Activated T-helper 1 cell treated with anti-CD3 and anti-CD28 coated beads, Interleukin-12 subunit alpha, Interleukin-12 subunit beta, Interleukin-2, Interleukin-4 antibody, amounts not matched to agents 30 ng/mL and 10 ng/mL and 1 ng/mL, durations not matched to agents 14 hours and 24 hours and 36 hours (primary cell): ENCODE results near the gene WNT1. TPM values are rescaled to one million over a fixed set of nuclear protein-coding genes. Genes with fewer than 3 reads are reported as not detected.

Experiments used
- DNase-seq: peaks from one replicate; pipeline ENCODE4 v3.0.0; 2021; ENCODE audit warnings: low spot score
- H3K27ac Mint-ChIP-seq: one replicate; pipeline ENCODE4 v1.8.0; 2021; ENCODE audit warnings: mild to moderate bottlenecking, mixed read lengths
- H3K27me3 Mint-ChIP-seq: one replicate; pipeline ENCODE4 v1.8.0; 2022; ENCODE audit warnings: mild to moderate bottlenecking, moderate library complexity, mixed read lengths; ENCODE audit not compliant: insufficient read depth
- H3K36me3 Mint-ChIP-seq: one replicate; pipeline ENCODE4 v1.8.0; 2021; ENCODE audit warnings: low read depth, mixed read lengths
- H3K4me1 Mint-ChIP-seq: one replicate; pipeline ENCODE4 v1.8.0; 2021; ENCODE audit warnings: low read depth, mixed read lengths
- H3K4me3 Mint-ChIP-seq: one replicate; pipeline ENCODE4 v1.8.0; 2021; ENCODE audit warnings: mild to moderate bottlenecking, moderate library complexity, mixed read lengths
- H3K9me3 Mint-ChIP-seq: one replicate; pipeline ENCODE4 v1.8.0; 2021; ENCODE audit warnings: mixed read lengths
- intact Hi-C: fragments of 100-400 bp; cut with micrococcal nuclease; formaldehyde crosslinking; loops from one replicate; pipeline ENCODE4 v1.15.1; 2024
- total RNA-seq: library from RNA; stranded (reverse); gene quantifications from 2 replicates; pipeline ENCODE4 v1.2.3, GENCODE V29; 2022

The WNT1 gene
- total RNA-seq, 1 donor from 2014 or later = 0.21 TPM

DNA sequence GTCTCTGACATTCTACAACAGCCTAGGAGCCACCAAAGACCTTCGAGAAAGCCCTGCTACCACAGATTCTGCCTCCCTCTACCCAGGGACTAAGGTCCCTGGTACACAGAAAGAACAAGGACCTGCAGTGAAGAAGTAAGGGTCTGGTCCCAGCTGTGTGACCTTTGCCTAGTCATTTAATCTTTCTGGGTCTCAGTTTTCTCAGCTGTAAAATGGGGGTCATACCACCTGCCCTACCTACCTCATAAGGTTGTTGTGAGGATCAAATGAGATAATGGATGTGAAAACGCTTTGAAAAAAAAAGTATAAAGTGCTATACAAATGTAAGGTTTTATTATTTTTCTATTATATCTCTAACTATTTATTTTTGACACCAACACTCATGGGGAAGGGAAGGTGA lies 45.7 kb downstream of the WNT1 start:
- Mint-ChIP-seq H3K4me3 (no peak overlapping the region), H3K36me3 (peaks cover 49% of the 10 kb centered on the region), H3K9me3 (no peaks in the 10 kb centered on the region), H3K27ac (no peak overlapping the region), H3K4me1 (peaks cover 13% of the 10 kb centered on the region), H3K27me3 (no peaks in the 10 kb centered on the region)
- no peak for DNase-seq
- intact Hi-C loops = no loop called here

DNA sequence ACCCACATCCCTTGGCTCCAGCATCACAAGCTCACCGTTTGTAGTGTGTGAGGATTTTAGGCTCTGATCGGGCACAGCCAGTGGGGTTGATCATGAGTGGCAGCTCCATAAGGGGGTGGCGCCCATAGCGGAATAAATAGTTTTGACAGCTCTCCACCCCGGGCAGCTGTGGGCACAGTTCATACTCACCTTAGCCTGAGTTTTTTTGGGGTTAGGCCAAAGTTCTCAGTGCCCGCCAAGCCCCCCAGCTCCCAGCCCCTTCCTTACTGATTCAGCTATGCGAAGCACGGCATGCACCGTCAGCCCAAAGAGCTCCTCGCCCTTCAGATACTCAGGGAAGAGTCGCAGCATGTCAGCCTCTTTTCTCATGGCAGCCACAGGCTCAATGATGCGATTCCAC lies 46.4 kb downstream of the WNT1 start:
- H3K36me3 Mint-ChIP-seq = peaks cover 51% of the 10 kb centered on the region
- H3K4me1 Mint-ChIP-seq = peaks cover 5% of the 10 kb centered on the region
- no peaks in the 10 kb centered on the region for H3K27me3 Mint-ChIP-seq
- intact Hi-C loops = no loop called here
- H3K9me3 Mint-ChIP-seq = no peaks in the 10 kb centered on the region
- H3K4me3 Mint-ChIP-seq = no peak overlapping the region
- DNase-seq = no peak
- no peak overlapping the region for H3K27ac Mint-ChIP-seq

DNA sequence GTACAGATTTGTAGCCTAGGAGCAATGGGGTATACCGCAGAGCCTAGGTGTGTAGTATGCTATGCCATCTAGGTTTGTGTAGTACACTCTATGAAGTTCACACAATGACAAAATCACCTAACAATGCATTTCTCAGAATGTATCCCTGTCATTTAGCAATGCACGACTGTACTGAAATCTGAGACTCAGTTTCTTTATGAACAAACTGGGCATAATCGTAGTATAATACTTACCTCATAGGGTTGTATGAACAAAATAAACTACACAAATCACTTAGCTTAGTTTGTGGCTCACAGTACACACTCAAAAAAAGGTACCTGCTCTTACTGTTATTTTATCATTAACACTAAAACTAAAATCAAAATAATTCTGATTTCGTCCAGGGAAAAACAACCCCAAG lies 47.3 kb downstream of the WNT1 start:
- Mint-ChIP-seq H3K4me1 (no peaks in the 10 kb centered on the region), H3K4me3 (no peak overlapping the region), H3K27me3 (no peaks in the 10 kb centered on the region), H3K9me3 (no peaks in the 10 kb centered on the region), H3K36me3 (peaks cover 51% of the 10 kb centered on the region), H3K27ac (no peak overlapping the region)
- intact Hi-C loops = no loop called here
- DNase-seq = no peak

DNA sequence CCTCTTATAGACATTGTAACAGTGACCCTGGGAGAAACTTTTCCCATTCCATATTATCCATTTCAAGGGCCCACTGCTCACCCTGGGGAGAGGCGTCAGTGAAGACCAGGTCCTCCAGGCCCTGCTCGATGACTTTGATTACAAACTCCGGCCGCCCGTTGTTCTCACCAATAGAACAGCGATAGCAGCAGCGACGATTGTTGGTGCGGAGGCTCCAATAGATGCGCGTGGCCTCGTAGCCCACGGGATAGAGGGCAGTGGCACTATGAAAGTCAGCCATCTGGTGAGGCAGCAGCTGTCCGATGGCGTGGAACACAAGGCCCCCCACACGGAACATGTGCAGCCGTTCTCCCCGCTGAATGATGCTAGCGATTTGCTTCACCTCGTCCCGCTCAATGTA lies 48.0 kb downstream of the WNT1 start:
- Mint-ChIP-seq H3K27ac (no peak overlapping the region), H3K4me3 (no peak overlapping the region), H3K4me1 (no peaks in the 10 kb centered on the region), H3K27me3 (no peaks in the 10 kb centered on the region), H3K36me3 (peaks cover 47% of the 10 kb centered on the region), H3K9me3 (no peaks in the 10 kb centered on the region)
- no peak for DNase-seq
- intact Hi-C loops = no loop called here

DNA sequence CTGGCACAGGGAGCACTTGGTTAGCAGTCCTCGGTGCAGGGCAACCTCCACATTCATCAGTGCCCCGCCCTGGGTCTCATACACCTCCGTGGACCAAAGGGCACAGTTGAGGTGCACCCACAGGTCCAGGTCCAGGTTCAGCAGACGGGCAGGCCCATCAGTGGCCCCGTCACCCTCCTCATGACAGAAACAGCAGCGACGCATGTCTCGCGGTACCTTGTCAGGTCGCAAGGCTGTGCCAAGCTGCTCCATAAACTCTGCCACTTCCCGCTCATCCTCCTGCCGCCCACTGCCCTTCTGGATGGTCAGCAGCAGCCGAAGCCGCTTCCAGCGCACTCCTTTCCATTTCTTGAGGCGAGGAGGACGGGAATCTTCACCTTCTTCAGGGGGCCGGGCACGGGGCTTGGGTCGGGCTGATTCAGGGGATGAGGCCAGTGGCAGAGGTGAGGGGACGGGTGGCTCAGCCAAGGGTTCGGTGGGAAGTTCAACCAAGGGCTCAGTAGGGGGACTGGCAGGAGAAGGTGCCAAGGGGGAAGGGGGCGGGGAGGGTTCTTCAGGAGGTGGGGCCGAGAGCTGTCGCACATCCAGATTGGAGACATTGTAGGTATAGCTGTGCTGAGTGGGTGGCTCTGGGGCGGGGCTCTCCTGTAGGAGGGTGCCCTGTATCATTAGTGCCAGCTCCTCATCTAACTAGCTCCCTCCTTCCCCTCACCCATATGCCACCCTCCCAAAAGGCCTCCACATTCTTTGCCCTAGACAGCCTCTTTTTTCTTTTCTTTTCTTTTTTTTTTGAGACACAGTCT lies 48.8 kb downstream of the WNT1 start:
- intact Hi-C loops = no loop called here
- Mint-ChIP-seq H3K36me3 (peaks cover 44% of the 10 kb centered on the region), H3K27me3 (no peaks in the 10 kb centered on the region)

DNA sequence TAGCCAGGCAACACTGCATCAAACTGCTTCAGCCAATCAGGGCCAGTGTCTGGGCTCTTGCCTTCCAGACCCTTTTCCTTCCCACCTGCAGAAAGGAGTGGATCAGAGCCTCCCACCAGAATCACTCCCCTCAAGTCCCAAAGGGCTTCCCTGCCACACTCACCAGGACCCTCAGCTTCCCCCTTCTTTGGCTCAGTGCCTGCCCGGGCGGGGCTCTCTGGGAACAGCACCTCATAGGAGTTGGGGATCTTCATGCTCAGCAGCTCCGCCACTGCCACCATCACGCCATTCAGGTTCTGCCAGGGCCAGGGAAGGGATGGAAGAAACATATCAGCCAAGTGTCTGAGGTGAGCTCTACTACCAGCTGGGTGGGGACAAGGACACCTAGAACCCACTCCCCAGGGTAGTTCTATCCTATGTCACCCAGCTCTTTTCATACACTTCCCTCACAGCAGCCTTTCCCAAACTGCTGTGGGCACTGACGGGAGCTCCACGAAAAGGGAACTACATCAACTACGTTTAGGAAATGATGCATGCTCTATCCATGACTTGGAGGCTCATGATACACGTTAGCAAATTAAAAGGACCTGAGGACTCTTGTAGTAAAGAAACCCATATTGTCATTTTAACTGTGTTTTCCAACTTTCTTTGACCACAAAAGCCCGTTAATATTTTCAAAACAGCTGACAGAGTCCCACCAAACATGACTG lies 49.9 kb downstream of the WNT1 start:
- no peaks in the 10 kb centered on the region for H3K9me3 Mint-ChIP-seq
- intact Hi-C loops = no loop called here
- H3K4me3 Mint-ChIP-seq = no peak overlapping the region
- H3K36me3 Mint-ChIP-seq = peaks cover 39% of the 10 kb centered on the region
- H3K4me1 Mint-ChIP-seq = no peaks in the 10 kb centered on the region
- no peak for DNase-seq
- no peaks in the 10 kb centered on the region for H3K27me3 Mint-ChIP-seq
- H3K27ac Mint-ChIP-seq = no peak overlapping the region

More for the DNA sequence above, 48.8 kb downstream of the WNT1 start:
- Mint-ChIP-seq H3K9me3 (no peaks in the 10 kb centered on the region), H3K4me3 (no peak overlapping the region), H3K27ac (no peak overlapping the region), H3K4me1 (no peaks in the 10 kb centered on the region)
- DNase-seq = no peak

DNA sequence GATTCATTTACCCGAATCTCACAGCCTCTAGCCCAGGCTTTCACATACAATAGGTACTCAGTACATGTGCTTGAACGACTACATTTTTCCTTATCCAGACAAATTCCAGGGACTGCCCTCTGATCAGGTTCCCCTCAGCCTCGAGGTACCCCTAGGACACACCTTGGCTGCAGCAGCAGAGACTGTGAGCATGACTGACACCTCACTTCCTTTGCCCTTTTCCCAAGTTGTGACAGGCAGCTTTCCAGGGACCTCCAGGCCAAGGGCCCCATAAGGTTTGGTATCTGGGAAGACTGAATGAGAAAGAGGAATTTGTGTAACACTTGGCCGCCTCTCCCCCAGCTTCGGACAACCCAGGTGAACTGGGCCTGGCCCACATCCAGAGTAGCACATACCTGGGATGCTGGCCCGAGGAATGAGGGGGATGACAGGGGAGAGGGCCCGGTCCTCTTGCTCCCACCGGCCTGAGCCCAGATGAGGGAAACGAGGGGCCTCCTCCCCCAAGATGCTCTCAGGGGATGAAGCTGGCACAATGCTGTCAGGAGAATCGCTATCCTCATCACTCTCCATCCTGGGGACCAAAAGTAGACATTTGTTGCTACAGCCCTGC lies 50.6 kb downstream of the WNT1 start:
- intact Hi-C loops = no loop called here
- H3K4me1 Mint-ChIP-seq = no peaks in the 10 kb centered on the region
- no peak overlapping the region for H3K4me3 Mint-ChIP-seq
- H3K27me3 Mint-ChIP-seq = no peaks in the 10 kb centered on the region
- peaks cover 39% of the 10 kb centered on the region for H3K36me3 Mint-ChIP-seq
- H3K9me3 Mint-ChIP-seq = no peaks in the 10 kb centered on the region
- no peak for DNase-seq
- no peak overlapping the region for H3K27ac Mint-ChIP-seq

DNA sequence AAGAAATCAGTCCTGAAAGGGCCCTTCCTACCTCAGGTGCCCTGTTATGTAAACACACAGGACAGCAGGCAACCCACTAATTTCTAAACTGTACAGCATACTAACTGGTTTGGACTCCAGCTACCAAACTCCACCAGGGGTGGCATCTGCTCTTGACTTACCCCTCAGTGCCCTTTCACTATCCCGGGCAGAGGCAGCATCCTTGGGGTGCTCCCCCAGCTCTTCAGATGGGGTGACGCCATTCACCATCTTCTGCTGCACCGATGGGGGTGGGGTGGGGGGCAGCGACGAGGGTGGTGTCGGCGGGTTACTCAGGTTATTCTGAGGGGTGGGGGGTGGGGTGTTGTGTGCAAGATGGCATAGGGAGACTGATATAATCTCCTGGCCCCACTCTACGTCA lies 52.0 kb downstream of the WNT1 start:
- H3K27ac Mint-ChIP-seq = no peak overlapping the region
- intact Hi-C loops = no loop called here

DNA sequence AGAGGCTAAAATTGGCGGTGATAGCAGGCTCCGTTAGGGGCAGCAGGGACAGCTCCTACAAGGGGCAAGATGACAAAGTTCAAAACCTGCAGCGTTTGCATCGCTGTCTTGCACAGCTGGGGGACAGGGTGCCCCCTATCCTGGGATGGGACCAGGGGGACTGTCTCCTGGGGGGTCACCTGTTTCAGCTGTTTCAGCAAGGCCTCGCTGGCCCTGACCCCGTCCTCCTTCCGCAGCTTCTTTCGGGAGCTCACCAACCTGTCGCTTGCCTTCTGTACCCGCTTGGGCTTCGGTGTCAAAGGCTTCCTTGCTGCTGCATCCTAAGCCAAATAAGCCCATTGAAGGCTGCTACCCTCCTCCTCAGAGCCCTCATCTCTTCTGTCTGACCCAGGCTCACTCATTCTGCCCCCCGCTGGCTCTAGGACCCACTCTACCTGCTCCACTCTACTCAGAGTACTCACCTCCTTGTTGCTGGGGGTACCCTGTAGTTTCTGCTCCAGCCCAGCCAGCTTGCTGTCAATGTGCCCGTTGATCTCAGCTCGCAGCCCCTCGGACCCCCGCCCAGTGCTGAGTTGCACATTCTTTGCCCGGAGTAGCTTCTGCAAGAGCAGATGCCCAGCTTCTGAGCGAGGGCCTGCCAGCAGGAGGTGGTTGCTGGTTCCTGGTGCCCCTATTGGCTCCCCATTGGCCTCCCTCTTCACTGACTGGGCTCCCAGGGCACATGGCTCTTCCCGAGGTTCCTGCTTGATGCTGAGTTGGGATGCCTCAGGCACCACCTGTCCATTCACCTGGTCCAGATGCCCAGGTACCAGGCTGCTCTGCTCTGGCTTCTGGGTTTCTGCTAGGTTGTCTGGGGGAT lies 52.8 kb downstream of the WNT1 start:
- intact Hi-C loops = no loop called here
- H3K27ac Mint-ChIP-seq = no peak overlapping the region
- H3K27me3 Mint-ChIP-seq = no peaks in the 10 kb centered on the region
- H3K4me3 Mint-ChIP-seq = no peak overlapping the region
- H3K36me3 Mint-ChIP-seq = peaks cover 32% of the 10 kb centered on the region
- H3K9me3 Mint-ChIP-seq = no peaks in the 10 kb centered on the region
- no peaks in the 10 kb centered on the region for H3K4me1 Mint-ChIP-seq
- no peak for DNase-seq

More for the DNA sequence above, 52.0 kb downstream of the WNT1 start:
- Mint-ChIP-seq H3K4me3 (no peak overlapping the region), H3K4me1 (no peaks in the 10 kb centered on the region), H3K36me3 (peaks cover 38% of the 10 kb centered on the region), H3K27me3 (no peaks in the 10 kb centered on the region), H3K9me3 (no peaks in the 10 kb centered on the region)
- no peak for DNase-seq

DNA sequence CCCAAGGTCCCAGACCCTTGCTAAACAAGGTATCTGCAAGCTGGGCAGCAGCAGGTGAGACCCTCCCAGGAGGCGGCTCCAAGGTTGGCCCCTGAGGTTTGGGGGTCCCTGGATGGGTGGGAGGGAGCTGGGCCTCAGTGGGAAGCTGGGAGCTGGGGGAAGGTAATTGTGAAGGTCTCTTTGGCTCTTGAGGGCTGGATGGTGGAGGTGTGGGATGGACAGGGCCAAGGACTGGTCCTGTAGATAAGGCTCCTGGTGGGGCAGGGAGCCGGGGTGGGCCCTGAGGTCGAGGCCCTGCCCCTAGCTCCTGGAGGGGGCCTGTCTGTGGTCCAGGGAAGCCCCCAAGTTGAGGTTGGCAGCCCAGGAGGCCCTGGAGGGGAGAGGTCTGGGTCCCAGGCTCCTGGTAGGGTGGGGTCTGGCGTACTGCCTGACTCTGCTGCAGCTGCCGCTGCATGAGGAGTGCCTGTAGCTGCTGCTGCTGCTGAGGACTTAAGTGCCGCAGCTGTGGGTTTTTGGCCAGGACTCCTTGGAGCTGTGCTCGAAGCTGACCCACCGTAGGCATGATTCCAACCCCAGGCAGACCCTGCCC lies 53.5 kb downstream of the WNT1 start:
- no peak overlapping the region for H3K27ac Mint-ChIP-seq
- no peaks in the 10 kb centered on the region for H3K27me3 Mint-ChIP-seq
- H3K4me3 Mint-ChIP-seq = no peak overlapping the region
- peaks cover 33% of the 10 kb centered on the region for H3K36me3 Mint-ChIP-seq
- no peaks in the 10 kb centered on the region for H3K9me3 Mint-ChIP-seq
- no peaks in the 10 kb centered on the region for H3K4me1 Mint-ChIP-seq
- DNase-seq = no peak
- intact Hi-C loops = no loop called here
